Right kidney (tissue), 1 donor: ENCODE results near the gene C9orf85.

Source experiments
- DNase-seq: peaks from one replicate; pipeline ENCODE4 v3.0.0-alpha.2; 2016

Gene C9orf85

DNA sequence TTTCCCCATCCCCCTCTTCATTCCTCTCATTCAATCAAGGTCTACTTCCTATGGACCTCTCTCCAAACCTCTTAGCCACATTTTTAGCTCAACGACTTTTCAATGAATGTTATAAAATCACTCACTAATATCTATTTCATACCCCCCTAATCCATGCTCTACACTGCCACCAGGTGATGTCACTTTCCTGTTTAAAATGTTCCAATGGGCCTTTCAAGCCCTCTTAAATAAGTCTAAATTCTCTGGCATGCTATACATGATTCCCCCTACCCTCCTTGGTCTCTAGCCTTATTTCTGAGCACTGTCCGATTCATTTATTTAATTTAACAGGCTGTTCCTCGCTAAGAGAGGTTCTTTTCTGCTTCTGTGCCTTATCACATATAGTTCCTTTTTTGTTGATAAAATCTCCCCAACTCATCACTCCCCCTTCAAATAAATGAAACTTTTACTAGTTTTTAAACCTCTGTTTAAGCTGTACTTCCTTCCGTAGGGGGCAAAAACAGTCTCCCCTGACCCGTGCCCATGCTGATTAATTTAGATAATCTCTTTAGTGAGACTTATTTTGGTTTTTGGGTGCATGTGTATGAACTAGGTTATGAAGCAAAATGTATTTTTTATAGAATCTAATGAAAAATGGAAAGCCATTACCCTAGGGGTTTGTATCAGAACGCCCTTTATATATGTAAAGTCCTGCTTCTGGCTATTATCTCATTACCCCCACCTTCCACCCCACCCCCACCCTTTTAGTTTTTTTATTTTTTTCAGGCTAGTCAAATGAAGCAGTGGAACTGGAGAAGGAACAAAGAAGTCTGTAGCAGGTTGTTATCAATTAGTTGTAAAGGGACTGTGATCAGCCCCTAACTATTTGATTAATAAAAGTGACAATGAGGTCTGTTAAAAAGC lies 9.5 kb upstream of the C9orf85 start:
- no peak for DNase-seq

DNA sequence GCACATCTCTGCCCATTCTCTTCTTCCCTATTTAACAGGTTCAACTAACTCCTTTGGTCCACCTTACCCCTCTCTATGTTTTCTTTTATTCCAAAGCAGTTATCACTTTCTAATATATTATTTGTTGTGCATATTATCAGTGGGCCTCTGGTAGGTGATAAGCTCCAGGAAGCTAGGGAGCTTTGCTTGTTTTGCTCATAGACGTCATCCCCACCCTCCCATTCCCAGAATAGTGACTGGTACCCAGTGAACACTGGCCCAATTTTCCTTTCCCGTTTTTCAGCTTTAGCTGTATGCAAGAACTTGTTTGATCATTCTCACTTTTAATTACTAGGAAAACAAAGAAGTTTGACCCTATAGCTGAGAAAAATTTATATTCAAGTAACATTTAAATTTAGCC lies 7.4 kb upstream of the C9orf85 start:
- no peak for DNase-seq

DNA sequence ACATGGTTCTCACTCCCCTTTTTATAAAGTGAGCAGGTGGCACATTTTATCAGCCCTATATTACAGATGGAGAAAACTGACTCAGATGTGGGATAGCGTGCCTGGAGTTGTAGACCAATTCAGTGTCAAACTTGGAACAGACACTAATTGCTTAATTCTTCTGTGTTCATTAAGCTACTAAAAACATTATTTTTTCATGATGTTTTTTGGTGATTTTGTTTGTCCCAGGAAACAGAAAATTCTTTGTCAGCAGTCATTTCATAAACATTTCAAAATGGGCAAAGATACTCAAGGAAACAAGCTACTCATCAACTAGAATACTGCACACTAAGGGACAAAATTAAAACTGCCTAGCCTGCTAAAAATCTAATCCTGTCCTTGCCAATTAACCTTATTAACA lies 2.6 kb upstream of the C9orf85 start:
- DNase-seq = no peak

DNA sequence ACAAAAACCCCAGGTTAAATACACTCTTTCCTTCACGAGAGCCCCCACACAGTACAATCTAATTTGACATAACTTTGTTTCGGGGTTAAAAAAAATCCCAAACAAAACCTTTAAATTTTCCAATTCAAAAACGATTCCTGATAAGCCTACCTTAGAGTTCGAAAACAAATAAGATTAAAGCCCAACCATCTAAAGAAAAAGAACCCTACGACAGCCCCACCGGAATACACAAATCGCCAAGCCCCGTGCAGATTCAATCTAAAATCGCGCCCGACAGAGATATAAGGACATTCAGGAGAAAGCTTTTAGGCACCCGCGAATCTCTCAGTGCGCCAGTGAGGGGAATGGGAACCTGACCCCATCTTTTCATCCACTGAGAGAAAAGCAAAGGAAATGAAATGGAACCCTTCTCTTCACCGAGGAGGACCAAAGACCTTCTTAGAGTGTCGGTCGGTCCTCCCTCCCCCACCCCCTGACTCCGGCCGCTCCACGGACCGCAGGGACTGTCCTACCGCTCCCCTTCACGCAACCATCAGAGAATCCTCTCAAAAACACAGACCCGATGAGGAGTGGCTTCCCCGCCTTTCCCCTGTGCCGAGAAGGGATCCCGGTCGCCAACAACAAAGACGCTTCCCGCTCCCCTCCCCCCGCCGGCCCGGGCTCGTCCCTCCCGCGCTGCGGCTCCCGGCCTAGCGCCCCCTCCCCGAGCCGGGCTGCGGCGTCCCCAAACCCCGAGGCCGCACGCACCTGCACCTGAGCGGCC lies 1.4 kb upstream of the C9orf85 start:
- no peak for DNase-seq

DNA sequence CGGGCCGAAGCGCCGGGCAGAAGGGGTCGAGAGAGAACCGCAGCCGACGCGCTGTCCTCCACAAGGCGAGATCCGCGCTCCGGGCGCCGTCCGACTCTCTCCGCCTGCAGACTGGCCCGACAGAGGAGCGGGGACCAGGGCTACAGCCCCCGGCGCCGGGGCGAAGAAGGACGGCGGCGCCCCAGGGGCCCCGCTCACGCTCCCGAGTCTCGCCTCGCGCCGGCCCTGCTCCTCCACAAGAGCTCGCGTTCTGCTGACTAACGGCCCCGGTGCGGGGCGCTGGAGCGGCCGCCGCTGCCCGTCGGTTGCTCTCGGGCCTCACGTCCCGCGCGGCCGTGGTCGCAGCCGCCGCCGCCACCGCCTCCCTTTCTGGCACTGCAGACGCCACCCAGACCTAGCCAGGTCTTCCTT lies 784 bp upstream of the C9orf85 start:
- DNase-seq = no peak

DNA sequence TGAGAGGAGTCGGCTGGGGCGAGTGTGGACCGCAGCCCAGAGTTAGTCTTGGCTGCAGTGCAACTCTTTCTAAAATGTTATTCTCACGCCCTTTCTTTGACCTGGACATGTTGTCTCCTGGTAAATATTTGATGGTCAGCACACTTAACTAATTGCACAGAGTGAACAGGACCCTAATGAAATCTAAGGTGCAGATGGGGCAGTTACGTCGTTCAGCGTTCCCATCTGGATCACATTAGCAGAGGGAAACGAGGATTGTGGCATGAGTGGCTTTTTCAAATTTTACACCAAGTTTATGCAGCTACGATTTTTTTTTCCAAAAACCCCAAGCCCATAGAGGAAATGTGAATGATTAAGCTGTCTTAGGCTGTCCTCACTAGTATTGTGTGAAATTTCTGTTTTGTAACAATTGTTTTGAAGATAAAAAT lies 483 bp downstream of the C9orf85 start:
- DNase-seq = no peak

DNA sequence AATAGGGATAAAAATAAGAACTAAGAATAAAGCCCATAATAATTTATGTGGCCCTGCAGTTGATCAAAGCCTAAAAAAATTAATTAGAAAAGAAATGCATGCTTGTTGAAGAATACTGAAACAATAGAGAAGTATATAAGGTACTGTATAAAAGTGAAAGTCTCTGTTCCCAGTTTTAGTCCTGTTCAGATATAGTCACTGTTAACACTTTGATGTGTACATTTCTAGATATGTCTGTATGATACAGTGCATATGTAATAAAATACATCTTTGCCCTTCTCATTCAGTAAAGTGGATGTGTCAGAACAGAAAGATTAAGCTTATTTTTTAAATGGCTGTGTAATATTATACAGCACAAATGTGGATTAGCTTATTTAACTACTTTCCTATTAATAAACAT lies 4.1 kb downstream of the C9orf85 start:
- DNase-seq = no peak

DNA sequence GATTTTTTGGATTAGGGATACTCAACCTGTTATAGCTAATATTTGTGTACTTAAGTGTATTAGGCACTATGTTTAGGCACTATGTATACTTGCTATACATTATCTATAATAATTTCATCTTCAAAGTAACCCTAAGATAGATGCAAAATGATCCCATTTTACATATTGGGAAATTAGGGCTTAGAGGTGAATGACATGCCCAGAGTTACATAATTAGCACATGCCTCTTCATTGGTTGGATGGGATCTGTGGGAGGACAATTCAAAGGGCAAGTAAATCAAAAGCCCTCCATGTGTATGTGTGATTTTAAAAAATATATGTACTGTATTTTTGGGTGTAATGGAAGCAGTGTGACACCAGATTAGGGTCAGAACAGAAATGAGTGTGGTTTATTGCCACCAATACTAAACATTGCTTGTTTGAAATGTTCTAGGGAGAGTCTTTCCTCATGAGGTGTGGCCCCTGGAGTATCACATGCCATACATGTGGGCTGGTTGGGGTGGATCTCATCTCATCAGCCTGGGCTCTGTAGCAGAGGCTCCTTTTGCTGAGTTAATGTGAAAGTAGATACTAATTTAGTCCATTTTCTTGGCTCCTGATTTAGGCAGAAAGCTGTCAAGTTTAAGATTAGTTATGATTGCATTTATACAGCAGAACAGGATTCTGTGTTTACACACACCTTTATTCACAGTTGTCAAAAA lies 5.5 kb downstream of the C9orf85 start:
- DNase-seq = no peak

DNA sequence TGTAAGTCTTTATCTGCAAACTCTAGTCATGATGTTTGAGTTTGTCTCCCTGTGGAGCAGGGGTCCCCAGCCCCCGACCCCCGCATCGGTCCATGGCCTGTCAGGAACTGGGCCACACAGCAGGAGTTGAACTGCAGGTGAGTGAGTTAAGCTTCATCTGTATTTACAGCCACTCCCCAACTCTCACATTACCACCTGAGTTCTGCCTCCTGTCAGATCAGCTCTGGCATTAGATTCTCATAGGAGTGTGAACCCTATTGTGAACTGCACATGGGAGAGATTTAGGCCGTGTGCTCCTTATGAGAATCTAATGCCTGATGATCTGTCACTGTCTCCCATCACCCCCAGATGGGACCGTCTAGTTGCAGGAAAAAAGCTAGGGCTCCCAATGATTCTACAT lies 7.0 kb downstream of the C9orf85 start:
- no peak for DNase-seq

DNA sequence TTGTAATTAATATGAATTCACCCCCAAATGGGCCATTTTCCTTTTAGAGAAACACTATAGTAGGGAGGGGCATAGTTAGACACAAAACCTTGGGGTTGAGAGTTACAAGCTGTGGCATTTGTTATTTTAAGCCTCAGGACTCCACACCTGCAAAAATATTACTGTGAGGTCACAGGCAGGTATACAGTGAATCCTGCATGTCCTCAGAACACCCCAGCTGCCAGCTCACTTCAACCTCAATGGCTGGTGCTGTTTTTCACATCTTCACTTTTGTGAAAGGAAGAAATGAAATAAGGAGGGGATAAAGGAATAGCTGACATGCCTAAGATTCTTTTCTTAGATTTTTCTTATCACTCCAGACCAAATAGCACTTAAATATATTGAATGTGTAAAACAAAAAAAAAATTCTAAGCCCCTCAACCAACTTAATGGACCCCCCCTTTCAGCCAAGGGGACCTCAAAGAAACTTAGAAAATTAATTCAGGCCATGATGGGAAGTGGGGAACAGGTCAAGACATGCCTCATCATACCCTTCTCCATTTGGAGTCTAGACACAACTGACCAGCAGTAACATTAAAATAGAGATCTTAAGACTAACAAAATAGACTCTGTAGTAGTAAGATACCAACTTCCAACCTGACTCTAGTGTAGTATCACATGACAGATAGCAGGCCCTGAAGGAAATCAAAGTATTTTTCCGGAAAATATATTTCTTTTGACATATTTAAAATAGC lies 9.2 kb downstream of the C9orf85 start:
- no peak for DNase-seq

DNA sequence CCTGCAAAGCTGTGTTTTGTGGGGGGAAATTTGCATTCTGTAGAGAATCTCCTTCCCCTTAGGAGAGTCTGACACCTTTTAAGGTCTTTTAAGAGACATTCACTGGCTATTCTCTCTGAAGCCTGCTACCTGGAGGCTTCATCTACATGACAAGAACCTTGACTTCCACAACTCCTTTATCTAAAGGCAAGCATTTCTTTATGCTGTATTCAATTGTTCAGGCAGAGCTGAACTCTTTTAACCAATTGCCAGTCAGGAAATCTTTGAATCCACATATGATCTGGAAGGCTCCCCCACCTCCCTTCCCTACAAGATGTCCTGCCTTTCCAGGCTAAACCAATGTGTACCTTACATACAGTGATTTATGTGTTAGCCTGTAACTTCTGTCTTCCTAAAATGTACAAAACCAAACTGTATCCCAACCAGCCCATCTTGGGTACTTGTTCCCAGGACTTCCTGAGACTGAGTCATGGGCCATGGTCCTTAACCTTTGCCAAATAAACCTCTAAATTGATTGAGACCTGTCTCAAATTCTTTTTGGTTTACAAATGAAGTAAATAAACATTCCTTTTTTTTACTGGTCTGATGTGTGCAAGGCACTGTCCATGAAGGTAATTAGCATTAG lies 9.9 kb downstream of the C9orf85 start:
- no peak for DNase-seq

DNA sequence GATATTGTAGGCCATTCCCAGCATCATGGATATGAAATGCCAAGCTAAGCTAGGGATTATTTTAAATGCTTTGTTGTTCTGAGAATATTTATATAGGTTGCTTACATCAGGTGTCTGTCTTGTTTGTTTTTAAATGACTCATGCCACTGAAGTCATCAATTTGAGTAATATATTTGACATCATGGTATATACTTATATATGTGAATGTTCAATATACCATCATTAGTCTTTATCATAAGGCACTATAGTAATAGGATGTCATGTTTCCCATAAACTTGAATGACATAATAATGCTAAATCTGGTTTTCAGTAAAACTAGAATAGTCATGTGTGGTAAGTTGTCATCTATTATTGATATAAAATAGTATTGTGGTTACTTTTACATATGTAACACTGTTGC lies 13.1 kb downstream of the C9orf85 start:
- DNase-seq = no peak

DNA sequence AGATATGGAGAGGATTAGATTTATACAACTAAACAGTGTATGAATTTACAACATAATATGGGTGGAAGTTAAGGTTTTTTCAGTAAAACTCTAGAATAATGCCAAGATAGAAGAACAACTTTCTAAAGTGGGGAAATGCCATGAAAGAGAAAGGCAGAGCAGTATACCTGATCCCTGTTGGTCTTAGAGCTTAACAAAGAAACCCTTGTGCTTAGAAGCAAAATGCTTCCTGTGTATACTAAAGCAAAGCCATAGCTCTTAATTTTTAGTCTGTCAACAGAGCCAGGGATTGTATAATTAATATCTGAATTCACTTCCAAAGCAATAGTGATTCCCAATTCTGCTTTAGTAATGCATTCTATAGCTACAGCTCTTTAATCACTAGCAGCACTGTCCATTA lies 14.4 kb downstream of the C9orf85 start:
- DNase-seq = no peak

DNA sequence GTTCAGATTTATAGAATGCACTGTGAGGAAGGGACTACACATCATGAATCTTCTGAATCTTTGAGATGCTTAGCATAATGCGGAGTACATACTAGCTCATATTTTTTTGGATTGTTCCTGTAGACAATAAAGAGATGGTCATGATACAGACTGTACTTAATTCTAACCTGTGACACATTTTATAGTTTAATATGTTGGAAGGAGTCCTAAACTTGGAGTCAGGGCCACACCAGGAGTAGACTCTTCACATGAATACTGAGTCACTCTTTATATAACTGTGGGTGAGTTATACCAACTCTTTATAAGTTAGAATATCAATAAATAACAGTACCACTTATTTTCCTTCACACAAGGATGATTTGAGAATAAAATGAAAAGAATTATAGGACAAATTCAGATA lies 16.9 kb downstream of the C9orf85 start:
- no peak for DNase-seq

DNA sequence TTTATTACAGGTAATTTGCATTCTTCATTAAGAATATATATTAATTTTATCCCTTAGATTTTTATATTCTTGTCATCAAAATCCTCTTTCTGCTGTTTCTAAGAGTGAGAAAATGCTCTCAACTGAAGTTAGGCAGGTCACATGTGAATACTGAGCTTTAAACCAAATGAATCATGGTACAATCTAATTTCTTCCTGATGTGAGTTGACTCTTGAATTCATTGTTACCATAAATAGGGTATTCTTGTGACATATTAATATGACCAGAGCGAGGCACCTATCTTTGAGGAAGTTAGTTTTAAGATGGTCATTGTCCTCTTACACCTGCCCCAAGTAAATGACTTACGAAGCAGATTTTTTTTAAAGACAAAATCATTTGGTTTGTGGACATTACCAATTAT lies 17.4 kb downstream of the C9orf85 start:
- no peak for DNase-seq

DNA sequence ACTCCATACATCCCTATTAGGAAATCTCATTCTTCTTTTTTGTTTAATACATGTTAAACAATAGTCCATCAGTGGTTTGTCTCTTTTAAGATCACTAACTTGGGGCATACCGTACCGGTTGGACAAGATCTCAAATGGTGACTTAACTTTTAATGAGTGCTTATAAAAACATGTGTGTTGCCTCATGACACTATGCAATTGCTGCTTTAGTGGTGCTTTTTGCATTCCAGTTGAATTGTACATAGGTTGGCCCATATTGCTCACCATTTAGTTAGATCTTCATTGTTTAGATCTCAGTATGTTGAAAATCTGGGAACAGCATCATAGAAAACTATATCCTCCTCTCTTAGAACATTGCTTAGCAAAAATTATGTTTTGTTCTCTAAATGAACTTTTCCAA lies 17.8 kb downstream of the C9orf85 start:
- DNase-seq = no peak

DNA sequence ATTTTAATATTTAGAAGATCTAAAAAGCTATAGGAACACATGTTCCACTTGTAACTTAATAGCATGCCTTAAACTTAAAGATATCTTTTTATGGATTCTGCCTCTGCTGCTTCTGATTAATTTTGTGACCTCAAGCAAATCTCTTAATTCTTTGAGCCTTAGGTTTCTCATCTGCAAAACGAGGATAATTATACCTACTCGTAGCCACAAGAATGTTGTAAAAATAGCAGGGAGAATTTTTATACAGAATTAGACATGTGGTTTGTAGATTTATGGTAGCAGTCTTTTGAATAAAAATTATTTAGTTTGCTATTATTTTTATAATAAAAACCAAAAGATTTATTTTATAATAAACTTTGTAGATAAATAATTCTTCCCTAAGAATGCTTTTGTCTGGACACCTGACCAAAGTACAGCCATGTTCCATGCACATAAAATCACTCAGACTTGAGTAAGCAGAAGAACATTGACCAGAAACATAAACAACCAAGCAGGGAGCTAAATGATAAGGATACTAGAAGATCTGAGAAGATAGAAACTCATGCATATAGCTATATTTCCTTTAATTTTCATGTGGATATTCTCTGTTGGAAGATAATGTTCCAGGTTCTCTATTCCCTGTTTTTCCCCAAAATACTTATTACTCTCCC lies 18.5 kb downstream of the C9orf85 start:
- DNase-seq = no peak

DNA sequence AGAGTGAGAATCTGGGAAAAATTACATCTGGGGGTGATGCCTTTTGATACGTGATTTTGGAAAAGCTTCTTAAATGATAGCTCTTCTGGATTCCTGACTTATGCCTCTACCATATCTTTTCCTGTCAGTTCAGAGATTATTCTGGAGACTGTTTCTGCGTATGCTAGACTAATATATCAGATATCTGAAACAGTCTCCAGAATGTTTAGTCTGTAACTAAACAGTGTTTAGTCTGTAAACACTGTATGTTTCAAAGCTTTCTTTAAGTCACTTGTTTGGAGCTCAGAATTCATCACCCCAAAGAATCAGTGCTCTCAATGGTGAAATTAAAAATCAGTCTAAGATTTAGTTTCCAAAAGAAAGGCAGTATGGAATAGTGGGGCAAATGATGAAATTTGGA lies 19.7 kb downstream of the C9orf85 start:
- DNase-seq = no peak

DNA sequence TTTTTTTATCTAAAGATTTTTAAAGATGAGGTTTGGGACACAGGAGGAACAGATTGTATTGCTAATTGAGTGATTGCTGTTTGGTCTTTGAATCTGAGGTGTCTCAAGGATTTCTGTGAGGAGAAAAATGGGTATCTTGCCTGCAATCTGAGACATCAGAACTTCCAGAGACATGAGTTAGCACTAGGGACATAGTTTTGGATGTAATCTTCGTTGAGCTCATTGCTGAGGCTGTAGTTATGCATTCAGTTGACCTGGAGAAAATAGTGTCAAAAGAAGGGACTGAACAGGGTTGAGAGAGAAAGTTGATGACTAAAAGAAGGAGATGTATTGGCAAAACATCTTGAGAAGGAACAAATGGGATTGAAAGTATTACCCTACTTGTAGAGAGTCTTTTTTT lies 24.6 kb downstream of the C9orf85 start:
- no peak for DNase-seq

DNA sequence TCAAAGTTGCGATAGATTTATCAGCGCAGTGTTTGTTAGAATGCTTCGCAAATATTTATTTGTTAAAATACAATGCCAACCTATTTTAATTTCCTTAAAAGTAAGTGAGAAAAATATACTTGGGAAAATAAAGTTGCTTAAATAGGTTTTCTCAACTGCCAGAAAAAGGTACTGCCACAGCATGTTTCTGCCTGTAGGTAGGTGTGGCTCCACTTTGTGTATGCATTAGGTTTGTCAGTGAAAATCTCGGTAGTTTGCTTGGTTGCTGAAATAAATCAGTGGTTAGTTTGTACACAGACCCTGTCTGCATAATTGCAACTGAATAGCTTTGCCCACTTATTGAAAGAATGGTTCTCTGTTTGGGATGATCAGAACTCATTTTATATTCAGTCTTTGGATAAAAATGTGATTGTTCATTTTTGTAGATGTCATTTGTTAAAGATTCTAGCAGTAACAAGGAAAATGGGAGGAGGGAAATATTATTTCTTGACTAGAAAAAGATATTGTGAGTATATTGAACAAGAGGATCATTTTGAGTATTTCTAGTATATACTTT lies 25.7 kb downstream of the C9orf85 start:
- no peak for DNase-seq

DNA sequence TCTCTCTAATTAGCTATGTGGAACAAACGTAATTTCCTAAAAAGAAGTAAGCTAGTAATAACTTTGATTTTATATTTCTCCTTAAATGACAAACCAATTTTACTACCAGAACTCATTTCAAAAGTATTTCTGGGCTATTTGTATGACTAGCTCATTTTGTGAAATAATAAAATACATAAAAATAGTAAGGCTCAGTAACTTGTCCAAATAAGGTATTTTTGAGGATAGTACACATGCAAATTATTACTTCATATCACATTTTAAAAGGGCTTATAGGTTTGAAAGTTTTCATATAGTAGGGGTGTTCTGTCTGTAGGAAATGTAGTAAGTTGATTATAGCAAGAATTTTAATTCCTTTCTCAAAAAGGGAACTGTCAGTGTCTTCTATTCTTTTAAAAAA lies 26.5 kb downstream of the C9orf85 start:
- DNase-seq = no peak
